ENCODE data around the gene NEDD1.

The NEDD1 gene

GRCh38 chr12:96906849-96907670, at the start of gene NEDD1:
TSS of gene NEDD1 (plus strand) at chr12:96907257. CDS start at chr12:96909760, 2,503 bp downstream.
- DNase-seq (ENCODE audit: low spot score): peak; percentile 92

- no peak for DNase-seq (ENCODE audit: low spot score)
Measured at GRCh38 chr12:96858162-96858561, 48.9 kb upstream of the NEDD1 start.

- DNase-seq (ENCODE audit: low spot score): no peak
Measured at GRCh38 chr12:96861656-96862055, 45.4 kb upstream of the NEDD1 start.

- DNase-seq (ENCODE audit: low spot score): no peak
Measured at GRCh38 chr12:96862326-96862725, 44.7 kb upstream of the NEDD1 start.

- DNase-seq (ENCODE audit: low spot score): no peak
Measured at GRCh38 chr12:96864335-96864734, 42.7 kb upstream of the NEDD1 start.

GRCh38 chr12:96866801-96867590, 40.1 kb upstream of the NEDD1 start:
- DNase-seq (ENCODE audit: low spot score): no peak

- DNase-seq (ENCODE audit: low spot score): no peak
Measured at GRCh38 chr12:96870946-96871345, 36.1 kb upstream of the NEDD1 start.

- DNase-seq (ENCODE audit: low spot score): no peak
Measured at GRCh38 chr12:96872961-96873360, 34.1 kb upstream of the NEDD1 start.

- DNase-seq (ENCODE audit: low spot score): no peak
Measured at GRCh38 chr12:96874211-96874610, 32.8 kb upstream of the NEDD1 start.

GRCh38 chr12:96876966-96877365, 30.1 kb upstream of the NEDD1 start:
- DNase-seq (ENCODE audit: low spot score): no peak

- DNase-seq (ENCODE audit: low spot score): no peak
Measured at GRCh38 chr12:96878704-96879103, 28.4 kb upstream of the NEDD1 start.

- no peak for DNase-seq (ENCODE audit: low spot score)
Measured at GRCh38 chr12:96879301-96879700, 27.8 kb upstream of the NEDD1 start.

- DNase-seq (ENCODE audit: low spot score): no peak
Measured at GRCh38 chr12:96880220-96880619, 26.8 kb upstream of the NEDD1 start.

- DNase-seq (ENCODE audit: low spot score): no peak
Measured at GRCh38 chr12:96881608-96882007, 25.4 kb upstream of the NEDD1 start.

- DNase-seq (ENCODE audit: low spot score): no peak
Measured at GRCh38 chr12:96882862-96883261, 24.2 kb upstream of the NEDD1 start.

- no peak for DNase-seq (ENCODE audit: low spot score)
Measured at GRCh38 chr12:96883571-96883970, 23.5 kb upstream of the NEDD1 start.

- no peak for DNase-seq (ENCODE audit: low spot score)
Measured at GRCh38 chr12:96886998-96887677, 19.9 kb upstream of the NEDD1 start.

- DNase-seq (ENCODE audit: low spot score): peak; percentile 24
Measured at GRCh38 chr12:96889273-96889933, 17.7 kb upstream of the NEDD1 start.

- DNase-seq (ENCODE audit: low spot score): no peak
Measured at GRCh38 chr12:96890331-96890730, 16.7 kb upstream of the NEDD1 start.

GRCh38 chr12:96892104-96892503, 15.0 kb upstream of the NEDD1 start:
- DNase-seq (ENCODE audit: low spot score): no peak

GRCh38 chr12:96897421-96897820, 9.6 kb upstream of the NEDD1 start:
- no peak for DNase-seq (ENCODE audit: low spot score)

GRCh38 chr12:96901175-96901574, 5.9 kb upstream of the NEDD1 start:
- no peak for DNase-seq (ENCODE audit: low spot score)
